ENCODE results near the gene DOCK10. TPM values are rescaled to one million over a fixed set of nuclear protein-coding genes. Genes with fewer than 3 reads are reported as not detected.

The DOCK10 gene
- polyA plus RNA-seq, 12 donors: 13.4 to 35.6 (median 18.2) TPM; not detected in 1

DNA sequence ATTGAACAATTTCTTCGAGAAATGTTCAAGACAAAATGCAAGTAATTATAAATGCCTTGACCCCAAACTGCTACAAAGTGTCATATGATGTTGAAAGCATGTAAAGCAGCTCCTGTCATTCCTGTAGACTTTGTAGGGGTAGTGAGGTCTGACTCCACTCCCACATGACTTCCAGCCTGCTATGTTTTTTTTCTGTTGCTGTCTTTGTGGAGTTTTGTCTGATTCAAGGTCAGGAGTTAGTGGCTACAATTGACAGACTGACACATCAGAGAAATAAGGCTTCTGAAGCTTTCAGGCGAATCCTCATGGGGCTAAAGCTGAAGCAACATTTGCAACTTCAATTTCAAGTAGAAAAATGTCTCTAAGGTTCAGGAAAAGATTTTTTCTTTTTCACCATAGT lies 262.2 kb downstream of the DOCK10 start:
- DNase-seq: no peak

DNA sequence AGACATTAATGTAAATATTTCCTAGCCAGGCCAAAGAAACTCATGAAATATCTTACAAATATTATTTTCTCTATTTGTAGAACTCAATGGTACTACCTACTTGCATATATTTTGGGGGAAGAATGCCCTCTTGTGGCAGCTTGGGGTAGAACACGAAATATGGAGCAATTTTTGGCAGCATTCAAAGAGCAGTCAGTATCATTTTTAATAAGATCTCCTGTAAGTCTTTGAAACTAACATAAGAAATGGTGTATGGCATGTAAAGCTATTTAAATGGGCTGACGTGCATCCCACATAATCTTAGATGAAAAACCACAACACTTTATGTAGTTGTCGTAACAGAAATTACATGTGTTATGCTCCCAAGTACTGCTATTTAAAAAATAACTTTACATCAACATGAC lies 263.8 kb downstream of the DOCK10 start:
- peak; percentile 77 for DNase-seq

DNA sequence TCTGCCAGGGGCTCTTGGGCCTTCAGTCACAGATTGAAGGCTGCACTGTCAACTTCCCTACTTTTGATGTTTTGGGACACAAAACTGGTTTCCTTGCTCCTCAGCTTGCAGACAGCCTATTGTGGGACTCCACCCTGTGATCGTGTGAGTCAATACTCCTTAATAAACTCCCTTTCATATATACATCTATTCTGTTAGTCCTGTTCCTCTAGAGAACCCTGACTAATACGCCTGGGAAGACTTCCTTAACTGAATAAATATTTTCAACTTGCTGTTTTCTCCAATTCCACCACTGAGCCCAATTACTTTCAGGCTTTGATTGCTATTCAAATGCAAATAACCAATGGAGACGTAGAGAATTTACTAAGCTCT lies 264.7 kb downstream of the DOCK10 start:
- no peak for DNase-seq

DNA sequence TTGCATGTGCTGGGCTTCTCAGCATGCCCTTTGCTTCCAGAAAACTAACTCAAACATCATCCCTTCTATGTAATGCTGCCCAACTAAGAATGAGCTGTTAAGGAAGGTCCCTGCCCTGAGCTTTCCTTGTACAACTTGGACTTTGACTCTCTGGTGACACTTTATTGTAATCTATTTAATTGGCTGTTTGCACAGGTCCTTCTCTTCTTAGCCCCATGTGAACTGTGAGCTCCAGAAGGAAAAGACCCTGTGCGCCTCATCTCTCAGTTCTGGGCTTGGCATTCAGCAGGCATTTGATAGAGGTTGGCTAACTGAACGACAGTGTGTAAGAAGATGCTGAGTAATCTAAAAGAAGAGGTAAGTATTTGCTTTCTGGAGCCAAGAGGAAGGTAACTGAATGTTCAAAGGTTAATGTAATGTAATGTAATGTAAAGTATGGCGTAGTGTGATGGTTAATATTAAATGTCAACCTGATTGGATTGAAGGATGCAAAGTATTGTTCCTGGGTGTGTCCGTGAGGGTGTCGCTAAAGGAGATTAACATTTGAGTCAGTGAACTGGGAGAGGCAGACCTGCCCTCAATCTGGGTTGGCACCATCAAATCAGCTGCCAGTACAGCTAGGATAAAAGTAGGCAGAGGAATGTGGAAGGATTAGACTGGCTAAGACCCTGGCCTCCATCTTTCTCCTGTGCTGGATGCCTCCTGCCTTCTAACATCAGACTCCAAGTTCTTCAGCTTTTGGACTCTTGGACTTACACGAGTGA lies 265.3 kb downstream of the DOCK10 start:
- no peak for DNase-seq

DNA sequence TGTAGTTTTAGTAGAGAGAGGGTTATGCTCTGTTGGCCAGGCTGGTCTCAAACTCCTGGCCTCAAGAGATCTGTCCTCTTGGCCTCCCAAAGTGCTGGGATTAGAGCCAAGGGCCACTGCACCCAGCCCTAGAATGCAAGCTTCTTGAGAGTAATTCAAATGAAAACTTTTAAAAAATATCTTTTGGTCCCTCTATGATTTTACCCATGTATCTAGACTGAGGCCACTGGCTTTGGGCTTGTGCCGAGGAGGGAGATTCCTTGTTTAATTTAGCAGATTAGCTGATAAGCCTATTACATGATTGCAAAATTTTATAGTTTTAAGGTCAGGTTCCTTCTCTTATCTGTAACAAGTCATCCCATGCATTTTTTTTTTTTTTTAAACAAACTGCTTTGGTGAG lies 266.6 kb downstream of the DOCK10 start:
- no peak for DNase-seq

DNA sequence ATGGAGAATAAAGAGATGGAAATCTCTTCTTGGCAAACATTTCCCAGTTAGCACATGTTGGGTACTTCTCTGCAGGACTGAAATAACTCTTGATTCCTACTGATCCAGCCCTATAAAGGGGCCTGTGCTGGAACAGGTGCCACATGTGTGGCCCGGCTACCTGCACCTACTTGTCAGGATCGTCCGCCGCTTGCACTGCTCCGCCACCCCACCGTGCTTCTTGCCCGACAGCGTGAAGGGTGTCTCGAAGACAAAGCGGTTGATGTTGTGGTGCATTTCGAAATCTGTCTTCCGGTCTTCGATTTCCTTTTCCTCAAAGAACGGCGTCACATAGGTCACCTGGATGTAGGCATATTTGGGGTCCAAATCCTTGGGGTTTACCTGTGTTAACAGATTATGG lies 267.5 kb downstream of the DOCK10 start:
- DNase-seq: no peak

DNA sequence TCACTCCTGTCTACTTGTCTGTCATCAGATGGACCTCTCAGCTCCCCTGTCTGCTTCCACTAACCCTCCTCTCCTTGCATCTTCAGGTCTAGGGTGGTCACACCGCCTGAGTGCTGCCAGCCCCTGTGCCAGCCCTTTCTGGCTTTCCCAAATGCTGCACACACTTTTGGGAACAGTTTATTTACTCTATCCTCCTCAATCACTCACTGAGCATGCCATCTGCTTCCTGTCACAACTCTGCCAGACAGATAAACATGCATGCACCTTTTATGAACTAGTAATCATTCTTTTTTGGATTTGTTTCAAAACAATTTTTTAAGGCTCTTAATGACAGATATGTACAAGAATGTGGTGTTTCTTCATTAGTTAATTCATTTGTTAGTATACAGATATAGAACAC lies 269.8 kb downstream of the DOCK10 start:
- DNase-seq: no peak

DNA sequence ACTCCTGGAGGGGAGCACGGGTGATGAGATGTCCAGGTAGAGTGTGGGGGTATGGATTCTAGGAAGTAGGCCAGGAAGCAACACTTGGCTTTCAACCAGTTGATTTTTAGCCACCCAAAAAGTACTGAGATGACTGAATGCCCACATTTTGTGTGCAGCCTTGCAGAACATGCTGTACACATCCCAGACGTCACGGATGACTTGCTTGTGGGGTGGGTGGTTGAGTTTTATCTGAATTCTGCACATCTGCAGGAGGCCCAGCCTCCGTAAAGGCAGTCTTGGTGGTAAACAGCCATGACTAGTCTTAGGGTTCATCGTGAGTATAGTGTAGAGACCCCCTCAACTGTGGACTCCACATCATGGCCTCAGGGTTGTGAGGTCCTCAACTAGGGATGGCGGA lies 272.8 kb downstream of the DOCK10 start:
- no peak for DNase-seq

DNA sequence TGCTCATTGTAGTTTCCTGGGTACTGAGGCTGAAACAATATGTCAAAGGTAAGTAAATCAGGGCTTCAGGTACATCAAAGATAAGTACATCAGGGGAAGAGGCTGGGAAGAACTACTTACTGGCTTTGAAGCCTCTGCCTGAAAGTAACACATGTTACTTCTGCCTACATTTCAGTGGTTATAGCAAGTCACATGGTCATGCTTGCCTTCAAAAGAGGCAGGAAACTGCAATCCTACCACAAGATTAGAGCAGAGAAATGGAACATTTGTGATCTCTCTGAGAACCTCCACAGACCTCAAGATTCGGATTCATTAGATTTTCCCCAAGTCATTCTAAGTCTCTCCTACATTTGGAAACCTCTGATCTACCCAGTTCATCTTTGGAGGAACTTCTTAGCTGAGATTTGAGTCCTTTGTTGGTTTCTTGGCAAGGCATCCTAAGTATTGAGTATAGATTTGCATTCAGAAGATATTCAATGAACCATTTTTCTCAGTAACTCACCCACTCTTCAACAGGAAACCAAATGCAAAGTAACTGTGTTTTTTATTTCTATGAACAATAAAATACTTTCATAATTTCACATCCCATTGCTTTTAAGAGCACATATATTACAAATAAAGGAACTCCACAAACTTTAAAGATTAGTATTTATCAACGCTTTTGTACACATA lies 277.6 kb downstream of the DOCK10 start:
- no peak for DNase-seq

DNA sequence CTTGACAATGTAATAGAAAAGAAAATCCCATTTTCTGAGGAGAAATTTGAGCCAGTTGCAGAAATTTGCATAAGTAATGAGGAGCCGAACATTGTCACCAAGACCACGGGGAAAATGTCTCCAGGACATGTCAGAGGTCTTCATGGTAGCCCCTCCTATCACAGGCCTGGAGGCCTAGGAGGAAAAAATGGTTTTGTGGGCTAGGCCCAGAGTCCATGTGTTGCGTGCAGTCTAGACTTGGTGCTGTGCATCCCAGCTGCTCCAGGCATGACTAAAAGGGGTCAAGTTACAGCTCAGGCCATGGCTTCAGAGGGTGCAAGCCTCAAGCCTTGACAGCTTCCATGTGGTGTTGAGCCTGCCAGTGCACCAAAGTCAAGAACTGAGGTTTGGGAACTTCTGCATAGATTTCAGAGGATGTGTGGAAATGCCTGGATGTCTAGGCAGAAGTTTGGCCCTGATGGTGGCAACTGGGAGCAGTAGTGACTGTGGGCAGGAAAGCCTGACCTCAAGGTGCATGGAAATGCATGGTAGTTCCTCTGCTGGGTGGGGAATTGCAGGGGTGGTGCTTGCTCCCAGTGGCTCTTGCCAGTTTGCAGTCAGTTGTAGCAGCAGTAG lies 284.2 kb downstream of the DOCK10 start:
- no peak for DNase-seq

DNA sequence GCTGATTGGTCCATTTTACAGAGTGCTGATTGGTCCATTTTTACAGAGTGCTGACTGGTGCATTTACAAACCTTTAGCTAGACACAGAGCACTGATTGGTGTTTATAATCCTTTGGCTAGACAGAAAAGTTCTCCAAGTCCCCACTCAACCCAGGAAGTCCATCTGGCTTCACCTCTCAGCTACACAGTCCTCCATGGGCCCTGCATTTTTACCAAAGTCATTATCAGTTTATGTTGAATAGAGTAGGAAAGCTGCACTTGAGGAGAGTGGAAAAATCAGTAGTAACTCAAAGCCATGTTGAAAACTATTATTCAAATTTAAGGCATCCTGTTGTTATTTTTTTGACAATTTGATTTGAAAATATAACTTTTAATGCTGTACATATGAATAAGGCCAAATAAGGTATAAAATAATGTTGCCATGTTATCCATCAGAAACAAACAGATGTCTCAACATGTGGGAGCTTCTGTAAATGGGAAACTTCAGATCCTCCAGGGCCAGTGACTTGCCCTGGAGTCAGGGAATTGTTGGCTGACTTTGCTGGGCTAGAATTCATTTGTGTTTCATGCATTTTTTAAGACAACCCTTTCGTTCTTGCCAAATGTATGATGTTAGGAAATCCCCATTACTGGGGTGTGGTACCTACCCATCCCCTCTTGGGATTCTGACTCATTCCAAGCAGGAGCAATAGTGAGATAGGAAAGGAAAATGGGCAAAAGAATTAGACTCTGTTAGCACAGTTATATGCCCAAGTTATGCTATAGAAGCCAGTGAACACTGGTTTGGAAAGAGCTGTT lies 288.3 kb downstream of the DOCK10 start:
- DNase-seq: peak; percentile 16

DNA sequence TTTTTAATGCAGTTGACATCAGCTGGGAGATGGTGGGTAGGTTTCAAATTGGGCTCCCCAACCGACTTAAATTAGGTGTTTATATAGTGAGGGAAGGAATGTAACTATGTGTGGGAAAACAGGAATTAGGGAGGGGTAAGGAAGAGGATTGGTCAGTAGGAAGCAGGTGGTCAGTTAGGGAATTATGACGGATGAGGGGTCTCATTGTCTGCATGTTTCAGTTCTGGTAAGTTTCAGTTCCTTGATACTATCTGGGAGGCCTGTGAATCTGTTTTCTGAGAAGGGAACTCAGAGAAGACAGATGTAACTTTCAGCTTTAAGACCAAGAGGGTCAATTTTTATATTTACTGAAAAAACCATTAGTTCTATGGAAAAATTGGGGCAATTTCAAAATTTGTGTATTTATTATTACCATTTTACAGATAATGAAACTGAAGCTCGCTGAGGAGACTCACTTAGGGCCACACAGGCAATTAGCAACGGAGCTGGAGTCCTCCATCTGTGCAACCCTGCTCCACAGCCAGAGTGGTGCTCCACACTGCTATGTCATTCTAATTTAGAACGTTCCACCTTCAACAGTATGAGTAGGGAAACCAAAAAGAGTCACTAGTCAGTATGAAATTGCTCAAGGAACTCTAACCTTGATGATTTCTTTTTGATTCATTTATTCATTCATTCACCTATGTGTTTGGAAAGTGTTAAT lies 290.1 kb downstream of the DOCK10 start:
- no peak for DNase-seq

DNA sequence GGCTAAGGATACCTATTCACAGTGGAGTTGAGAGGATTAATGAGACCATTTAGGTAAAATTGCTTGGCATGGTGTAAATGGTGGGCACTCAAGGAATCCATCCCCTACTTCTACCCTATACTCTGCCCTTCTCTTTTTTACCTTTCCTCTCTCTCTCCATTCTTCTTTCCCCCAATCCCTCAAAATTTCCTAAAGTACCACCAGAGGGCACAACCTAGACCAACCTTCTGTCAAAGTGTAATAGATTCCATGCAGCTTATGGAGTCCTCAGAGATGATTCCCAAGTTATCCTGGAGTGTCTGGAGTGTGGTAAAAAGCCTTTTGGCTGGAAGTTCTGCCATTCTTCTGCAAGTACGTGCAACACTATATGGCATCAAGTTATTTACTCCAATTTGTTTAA lies 293.1 kb downstream of the DOCK10 start:
- no peak for DNase-seq

DNA sequence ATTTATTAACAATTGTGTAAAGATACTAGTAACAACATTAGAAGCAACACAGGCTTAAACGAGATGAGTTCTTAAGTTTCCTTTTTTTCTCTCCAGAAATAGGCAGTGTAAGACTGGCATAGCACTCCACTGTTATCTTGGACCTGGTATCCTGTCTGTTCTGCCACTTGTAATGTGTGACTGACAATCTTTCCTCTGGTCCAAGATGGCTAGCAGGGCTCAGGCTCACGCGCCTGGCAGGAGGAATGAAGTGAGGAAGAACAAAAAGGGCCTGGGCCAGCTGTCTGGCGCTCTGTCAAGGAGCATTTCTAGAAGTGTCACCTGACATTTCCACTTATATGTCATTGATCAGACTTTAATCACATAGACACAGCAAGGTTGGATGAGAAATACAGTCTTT lies 294.5 kb downstream of the DOCK10 start:
- DNase-seq: no peak

DNA sequence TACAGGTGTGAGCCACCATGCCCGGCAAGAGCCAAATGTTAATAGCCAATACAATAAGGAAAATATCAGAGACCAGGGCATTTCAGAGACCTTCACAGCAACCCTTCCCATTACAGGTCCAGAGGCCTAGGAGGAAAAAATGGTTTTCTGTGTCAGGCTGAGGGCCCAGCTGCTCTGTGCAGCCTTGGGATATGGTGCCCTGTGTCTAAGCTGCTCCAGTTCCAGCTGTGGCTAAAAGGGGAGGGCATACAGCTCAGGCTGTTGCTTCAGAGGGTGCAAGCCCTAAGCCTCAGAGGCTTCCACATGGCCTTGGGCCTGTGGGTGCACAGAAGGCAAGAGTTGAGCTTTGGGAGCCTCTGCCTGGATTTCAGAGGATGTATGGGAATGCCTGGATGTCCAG lies 306.0 kb downstream of the DOCK10 start:
- no peak for DNase-seq

DNA sequence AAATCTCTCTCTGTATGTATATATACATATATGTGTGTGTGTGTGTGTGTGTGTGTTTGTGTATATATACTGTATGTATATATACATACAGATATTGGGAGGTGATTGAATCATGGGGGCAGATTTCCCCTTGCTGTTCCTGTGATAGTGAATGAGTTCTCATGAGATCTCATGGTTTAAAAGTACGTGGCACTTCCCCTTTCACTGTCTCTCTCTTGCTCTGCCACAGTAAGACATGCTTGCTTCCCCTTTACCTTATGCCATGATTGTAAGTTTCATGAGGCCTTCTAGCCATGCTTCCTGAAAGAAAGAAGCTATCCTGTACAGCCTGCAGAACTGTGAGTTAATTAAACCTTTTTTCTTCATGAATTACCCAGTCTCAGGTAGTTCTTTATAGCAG lies 307.3 kb downstream of the DOCK10 start:
- DNase-seq: no peak

DNA sequence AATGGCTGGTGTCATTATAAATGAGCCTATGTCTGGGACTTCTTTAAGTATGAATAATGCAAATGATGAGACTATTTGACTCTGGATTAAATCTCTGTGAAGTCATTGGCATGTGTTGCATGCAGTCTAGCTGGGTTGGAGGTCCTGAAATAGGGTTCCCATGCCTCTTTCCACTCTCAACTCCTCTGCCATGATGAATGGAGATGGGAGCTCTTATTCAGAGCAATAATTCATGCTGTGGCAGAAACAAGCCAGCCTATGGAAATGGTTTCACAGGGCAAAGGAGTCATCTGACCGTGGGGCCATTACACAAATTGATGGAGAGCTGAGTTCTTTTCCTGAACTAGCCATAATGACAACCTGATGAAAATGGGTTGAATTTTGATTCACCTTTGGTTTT lies 310.6 kb downstream of the DOCK10 start:
- no peak for DNase-seq

DNA sequence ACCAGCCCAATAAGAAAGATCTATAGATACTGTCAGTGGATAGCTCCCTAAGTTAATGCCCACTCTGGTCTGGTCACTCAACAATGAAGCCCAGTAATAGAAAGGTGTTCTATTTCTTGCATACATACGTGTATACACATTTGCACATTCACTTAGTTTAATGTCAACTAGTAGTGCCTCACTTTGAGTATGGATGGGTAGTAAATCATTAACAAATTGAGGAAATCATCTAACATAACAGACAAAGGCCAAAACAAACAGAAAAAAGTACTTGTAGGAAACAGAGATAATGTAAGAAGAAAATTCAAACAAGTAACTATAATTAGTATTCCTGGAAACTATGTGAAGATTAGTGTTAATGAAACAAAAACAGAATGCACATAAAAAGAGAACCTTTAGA lies 312.8 kb downstream of the DOCK10 start:
- no peak for DNase-seq

DNA sequence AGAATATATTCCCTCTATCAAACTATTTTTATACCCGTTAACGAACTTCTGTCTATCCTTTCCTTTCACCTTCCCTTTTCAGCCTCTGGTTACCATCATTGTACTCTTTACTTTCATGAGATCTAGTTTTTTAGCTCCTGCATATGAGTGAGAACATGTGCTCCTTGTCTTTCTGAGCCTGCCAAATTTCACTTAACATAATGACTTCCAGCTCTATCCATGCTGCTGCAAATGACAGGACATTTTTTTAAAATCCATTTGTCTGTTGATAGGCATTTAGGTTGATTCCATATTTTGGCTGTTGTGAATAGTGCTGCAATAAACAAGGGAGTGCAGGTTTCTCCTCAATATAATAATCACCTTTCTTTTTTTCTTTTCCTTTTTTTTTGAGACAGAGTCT lies 317.9 kb downstream of the DOCK10 start:
- no peak for DNase-seq

DNA sequence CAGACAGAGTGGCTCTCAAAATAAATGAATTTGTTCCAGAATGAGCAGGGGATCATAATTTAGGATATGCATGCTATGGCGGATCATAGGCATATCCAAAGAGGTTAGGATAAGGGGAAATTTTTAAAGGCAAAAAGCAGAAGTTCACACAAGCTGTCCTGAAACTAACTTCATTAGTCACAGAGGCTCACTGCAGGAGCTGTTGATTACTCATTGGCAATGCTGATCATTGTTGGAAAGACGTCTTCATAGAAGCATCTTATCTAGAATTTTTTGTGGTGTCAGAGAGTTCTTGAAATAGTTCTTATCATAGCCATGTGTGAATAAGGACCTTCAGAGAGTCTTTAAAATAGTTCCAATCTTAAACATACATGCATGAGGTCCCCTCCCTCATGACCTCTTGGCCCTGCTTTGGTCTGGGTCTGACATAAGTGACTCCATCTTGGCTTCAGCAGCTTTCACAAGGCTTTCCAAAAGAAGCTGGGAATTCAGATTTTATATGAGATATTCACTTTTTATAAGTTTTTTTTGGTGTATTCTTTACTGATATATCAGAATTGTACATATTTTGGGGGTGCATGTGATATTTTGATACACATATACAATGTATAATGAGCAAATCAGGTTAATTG lies 318.6 kb downstream of the DOCK10 start:
- DNase-seq: no peak

DNA sequence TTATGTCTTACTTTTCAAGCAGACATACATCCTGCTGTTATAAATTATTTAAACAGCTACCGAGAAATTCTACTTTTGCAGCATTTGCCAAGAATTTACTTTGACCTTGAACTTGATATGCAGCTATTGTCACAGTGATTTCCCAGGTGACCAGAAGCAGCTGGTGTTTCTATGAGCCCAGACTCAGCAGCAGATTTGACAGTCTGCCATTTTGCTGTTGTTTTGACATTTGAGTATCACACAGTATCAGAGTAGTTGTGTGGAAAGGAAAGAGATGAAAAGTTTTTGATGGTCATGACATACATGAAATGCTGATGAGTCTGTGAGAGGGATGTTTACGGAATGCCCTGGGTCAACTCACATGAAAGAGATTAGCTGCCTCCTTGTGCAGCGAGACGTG lies 319.5 kb downstream of the DOCK10 start:
- no peak for DNase-seq

All from muscle of arm (tissue), 12 donors.